IgD-negative memory B cell (primary cell): Measurements from ENCODE around the gene ASB10. TPM values are rescaled to one million over a fixed set of nuclear protein-coding genes. Genes with fewer than 3 reads are reported as not detected.

Source experiments
- polyA plus RNA-seq: library from polyadenylated mRNA; unstranded; fragments of 300-500 nt; fragmentation: Illumina TruSeq; gene quantifications from one replicate; pipeline ENCODE4 v1.2.3, GENCODE V29; 2021

The ASB10 gene
- polyA plus RNA-seq, 1 donor from 2014 or later = not detected

Other genes starting within 250 kb of the ASB10 start
- gene KCNH2, start 208.9 kb downstream of the ASB10 start, polyA plus RNA-seq = 2.5 TPM
- gene NOS3, start 196.2 kb downstream of the ASB10 start, polyA plus RNA-seq = 2.0 TPM
- gene ATG9B, start 162.8 kb downstream of the ASB10 start, polyA plus RNA-seq = 11.2 TPM
- gene ABCB8, start 158.8 kb downstream of the ASB10 start, polyA plus RNA-seq = 21.6 TPM
- not detected for gene ASIC3, start 138.7 kb downstream of the ASB10 start, polyA plus RNA-seq
- 11.4 TPM for gene CDK5, start 129.4 kb downstream of the ASB10 start, polyA plus RNA-seq
- gene SLC4A2, start 127.7 kb downstream of the ASB10 start, polyA plus RNA-seq = 17.8 TPM
- gene FASTK, start 106.4 kb downstream of the ASB10 start, polyA plus RNA-seq = 55.4 TPM
- gene TMUB1, start 103.8 kb downstream of the ASB10 start, polyA plus RNA-seq = 72.6 TPM
- 3.5 TPM for gene AGAP3, start 100.8 kb downstream of the ASB10 start, polyA plus RNA-seq
- not detected for gene GBX1, start 19.6 kb downstream of the ASB10 start, polyA plus RNA-seq
- gene H2BK1, start 23.2 kb upstream of the ASB10 start, polyA plus RNA-seq = not detected
- gene ABCF2, start 40.0 kb upstream of the ASB10 start, polyA plus RNA-seq = 34.2 TPM
- gene CHPF2, start 45.2 kb upstream of the ASB10 start, polyA plus RNA-seq = 25.4 TPM
- gene SMARCD3, start 61.4 kb upstream of the ASB10 start, polyA plus RNA-seq = 1.1 TPM
- 82.8 TPM for gene NUB1, start 154.6 kb upstream of the ASB10 start, polyA plus RNA-seq
- 0.54 TPM for gene WDR86, start 222.8 kb upstream of the ASB10 start, polyA plus RNA-seq